ENCODE data around the gene TAB3. TPM values are rescaled to one million over a fixed set of nuclear protein-coding genes. Genes with fewer than 3 reads are reported as not detected.

The TAB3 gene
- total RNA-seq, 1 experiment from 2014 or later: 13.5 TPM

DNA sequence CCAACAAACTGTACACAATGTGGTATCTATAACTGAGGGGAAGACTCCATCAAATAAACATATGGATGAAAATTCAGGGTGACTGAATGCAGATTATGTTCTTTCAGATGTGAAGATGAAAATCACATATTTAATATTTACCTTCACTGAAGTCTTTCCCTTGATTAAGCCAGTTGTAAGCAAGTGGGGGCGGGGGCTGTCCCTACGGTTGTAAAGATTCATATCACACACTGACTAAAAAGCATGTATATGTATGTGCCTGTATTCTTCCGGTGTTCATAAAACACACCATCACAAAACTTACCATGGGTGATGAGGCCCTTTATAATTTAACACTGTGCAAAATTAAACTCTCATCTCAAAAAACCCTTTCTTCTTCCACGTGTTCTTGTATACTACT, 1.3 kb downstream of the TAB3 start:
- no peak overlapping the region for H2BK12ac ChIP-seq (ENCODE audit: insufficient read length, low read depth, low read length)
- no peaks in the 10 kb centered on the region; the same call in 1 of the 2 replicates for H3K4me1 ChIP-seq (ENCODE audit: insufficient read depth, low read length)
- H2AFZ ChIP-seq (ENCODE audit: low read length): no peak overlapping the region
- H3K27me3 ChIP-seq (ENCODE audit: insufficient read depth, low read length): no peaks in the 10 kb centered on the region
- no peak overlapping the region for H4K8ac ChIP-seq (replicated peaks; ENCODE audit: insufficient read length, low read depth, low read length)
- Mint-ChIP-seq H3K27me3 (ENCODE audit: low read depth) (peaks cover 3% of the 10 kb centered on the region; the same call in 1 of the 2 replicates), H3K9me3 (peaks cover 60 to 67% of the 10 kb centered on the region in 2 experiments), H3K4me3 (peak overlapping the region; percentile 81 to 90; a peak in 4 of 5 replicates), H3K36me3 (ENCODE audit: insufficient read depth in 1 of 3, low read depth in 3 of 3) (peaks cover 0 to 5% (median 0%) of the 10 kb centered on the region in 3 experiments; a peak in 1 of 7 replicates), H3K4me1 (peaks cover 12 to 15% of the 10 kb centered on the region in 2 experiments), H3K27ac (no peak overlapping the region)
- no peak overlapping the region for H3K23ac ChIP-seq (ENCODE audit: insufficient read length, low read depth, low read length)
- no peak overlapping the region for H3K4me2 ChIP-seq (ENCODE audit: insufficient read depth, insufficient read length, low read length)
- no peak overlapping the region for H3K14ac ChIP-seq (ENCODE audit: insufficient read depth, low read length)
- no peaks in the 10 kb centered on the region for H4K20me1 ChIP-seq (ENCODE audit: control insufficient read depth, insufficient read depth, insufficient read length)
- TF ChIP-seq, protein P1, sequence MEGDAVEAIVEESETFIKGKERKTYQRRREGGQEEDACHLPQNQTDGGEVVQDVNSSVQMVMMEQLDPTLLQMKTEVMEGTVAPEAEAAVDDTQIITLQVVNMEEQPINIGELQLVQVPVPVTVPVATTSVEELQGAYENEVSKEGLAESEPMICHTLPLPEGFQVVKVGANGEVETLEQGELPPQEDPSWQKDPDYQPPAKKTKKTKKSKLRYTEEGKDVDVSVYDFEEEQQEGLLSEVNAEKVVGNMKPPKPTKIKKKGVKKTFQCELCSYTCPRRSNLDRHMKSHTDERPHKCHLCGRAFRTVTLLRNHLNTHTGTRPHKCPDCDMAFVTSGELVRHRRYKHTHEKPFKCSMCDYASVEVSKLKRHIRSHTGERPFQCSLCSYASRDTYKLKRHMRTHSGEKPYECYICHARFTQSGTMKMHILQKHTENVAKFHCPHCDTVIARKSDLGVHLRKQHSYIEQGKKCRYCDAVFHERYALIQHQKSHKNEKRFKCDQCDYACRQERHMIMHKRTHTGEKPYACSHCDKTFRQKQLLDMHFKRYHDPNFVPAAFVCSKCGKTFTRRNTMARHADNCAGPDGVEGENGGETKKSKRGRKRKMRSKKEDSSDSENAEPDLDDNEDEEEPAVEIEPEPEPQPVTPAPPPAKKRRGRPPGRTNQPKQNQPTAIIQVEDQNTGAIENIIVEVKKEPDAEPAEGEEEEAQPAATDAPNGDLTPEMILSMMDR (conservative IDR thresholded peaks at IDR 0.05): no peak
- 100% methylated on average over 1 of the region's 4 CpGs for WGBS (ENCODE audit: extremely low coverage, insufficient read length, low lambda C conversion rate)
- H2BK5ac ChIP-seq (ENCODE audit: insufficient read length, low read length): no peak overlapping the region
- H4K91ac ChIP-seq (ENCODE audit: insufficient read length, low read depth, low read length): no peak overlapping the region
- no peak overlapping the region for H3K9ac ChIP-seq (ENCODE audit: extremely low read depth, insufficient read length, low read length)
- H3K4ac ChIP-seq (ENCODE audit: low read depth, low read length): no peak overlapping the region
- no peaks in the 10 kb centered on the region for H3K23me2 ChIP-seq (ENCODE audit: insufficient read length, low read depth, low read length, poor library complexity, severe bottlenecking)
- H3K56ac ChIP-seq (ENCODE audit: insufficient read length, low read depth, low read length): no peak overlapping the region
- no peak overlapping the region for H4K5ac ChIP-seq (ENCODE audit: insufficient read length, low read depth, low read length)
- no peak for DNase-seq
- no peak overlapping the region for H2BK15ac ChIP-seq (ENCODE audit: low read depth, low read length)
- H3K18ac ChIP-seq (ENCODE audit: insufficient read length, low read depth, low read length): no peak overlapping the region
- no peak overlapping the region for H2BK20ac ChIP-seq (ENCODE audit: low read depth, low read length, poor library complexity, severe bottlenecking)
- H3K27ac ChIP-seq (ENCODE audit: insufficient read length, low read depth, low read length): no peak overlapping the region
- H2BK120ac ChIP-seq (ENCODE audit: low read depth, low read length, poor library complexity, severe bottlenecking): no peak overlapping the region
- no peaks in the 10 kb centered on the region; the same call in 1 of the 2 replicates for H3K79me2 ChIP-seq (ENCODE audit: insufficient read depth, low read length)
- no peak overlapping the region for H3T11ph ChIP-seq (ENCODE audit: low read length)
- no peak overlapping the region for H2AK5ac ChIP-seq (ENCODE audit: insufficient read length, low read length)
- H3K9me3 ChIP-seq (ENCODE audit: control insufficient read depth, low read depth, low read length): no peaks in the 10 kb centered on the region
- H3K79me1 ChIP-seq (ENCODE audit: insufficient read depth, low read depth, low read length, poor library complexity, severe bottlenecking): no peaks in the 10 kb centered on the region

All from H9 (cell line).